ENCODE results near the gene PLAAT2.
"Not testable (repeated sequence)": the region's sequence is repeated elsewhere in the genome, so short reads cannot be mapped to it uniquely, and the experiment has no call there.

Gene PLAAT2

GRCh38 chr11:63551091-63551888, 11.9 kb downstream of the PLAAT2 start:
- in situ Hi-C loops (cut with HindIII; ENCODE audit: low sequenced_read_pairs) = loop anchor here (5.0 kb wide), 1 partner anchor 104 kb away; no protein-coding TSS in a partner anchor

GRCh38 chr11:63550156-63550700, 13.0 kb downstream of the PLAAT2 start:
- in situ Hi-C loops (cut with HindIII; ENCODE audit: low sequenced_read_pairs) = loop anchor here (5.0 kb wide), 1 partner anchor 103 kb away; no protein-coding TSS in a partner anchor

GRCh38 chr11:63549411-63549810, 13.8 kb downstream of the PLAAT2 start:
- in situ Hi-C loops (cut with HindIII; ENCODE audit: low sequenced_read_pairs) = no loop called here

GRCh38 chr11:63548178-63548577, 15.0 kb downstream of the PLAAT2 start:
- in situ Hi-C loops (cut with HindIII; ENCODE audit: low sequenced_read_pairs) = no loop called here

GRCh38 chr11:63547061-63547460, 16.1 kb downstream of the PLAAT2 start:
- in situ Hi-C loops (cut with HindIII; ENCODE audit: low sequenced_read_pairs) = no loop called here

- in situ Hi-C loops (cut with HindIII; ENCODE audit: low sequenced_read_pairs) = no loop called here
These were observed 19.5 kb downstream of the PLAAT2 start for GRCh38 chr11:63543711-63544110.

- in situ Hi-C loops (cut with HindIII; ENCODE audit: low sequenced_read_pairs) = not testable (repeated sequence)
These were observed 20.7 kb downstream of the PLAAT2 start for GRCh38 chr11:63542506-63542905.

GRCh38 chr11:63537293-63538101, 25.7 kb downstream of the PLAAT2 start:
- in situ Hi-C loops (cut with HindIII; ENCODE audit: low sequenced_read_pairs) = no loop called here

- in situ Hi-C loops (cut with HindIII; ENCODE audit: low sequenced_read_pairs) = no loop called here
These were observed 26.4 kb downstream of the PLAAT2 start, which contains the start of gene PLAAT4 for GRCh38 chr11:63536669-63537292. Gene PLAAT4, plus strand, starts transcription at chr11:63536808. Its CDS starts 61 bp downstream, at chr11:63536869.

GRCh38 chr11:63535734-63536133, 27.4 kb downstream of the PLAAT2 start:
- in situ Hi-C loops (cut with HindIII; ENCODE audit: low sequenced_read_pairs) = no loop called here

- in situ Hi-C loops (cut with HindIII; ENCODE audit: low sequenced_read_pairs) = loop anchor here (5.0 kb wide), 1 partner anchor 57 kb away; no protein-coding TSS in a partner anchor
These were observed 28.2 kb downstream of the PLAAT2 start for GRCh38 chr11:63534895-63535461.

GRCh38 chr11:63534076-63534475, 29.1 kb downstream of the PLAAT2 start:
- in situ Hi-C loops (cut with HindIII; ENCODE audit: low sequenced_read_pairs) = loop anchor here (5.0 kb wide), 1 partner anchor 58 kb away; no protein-coding TSS in a partner anchor

GRCh38 chr11:63532799-63533475, 30.2 kb downstream of the PLAAT2 start:
- in situ Hi-C loops (cut with HindIII; ENCODE audit: low sequenced_read_pairs) = loop anchor here (5.0 kb wide), 1 partner anchor 59 kb away; no protein-coding TSS in a partner anchor

- in situ Hi-C loops (cut with HindIII; ENCODE audit: low sequenced_read_pairs) = loop anchor here (5.0 kb wide), 1 partner anchor 60 kb away; no protein-coding TSS in a partner anchor
These were observed 31.1 kb downstream of the PLAAT2 start for GRCh38 chr11:63532117-63532516.

GRCh38 chr11:63531074-63531792, 31.9 kb downstream of the PLAAT2 start:
- in situ Hi-C loops (cut with HindIII; ENCODE audit: low sequenced_read_pairs) = loop anchor here (5.0 kb wide), 1 partner anchor 61 kb away; no protein-coding TSS in a partner anchor

GRCh38 chr11:63530021-63530420, 33.2 kb downstream of the PLAAT2 start:
- in situ Hi-C loops (cut with HindIII; ENCODE audit: low sequenced_read_pairs) = loop anchor here (5.0 kb wide), 1 partner anchor 62 kb away; no protein-coding TSS in a partner anchor

GRCh38 chr11:63529373-63529772, 33.8 kb downstream of the PLAAT2 start:
- in situ Hi-C loops (cut with HindIII; ENCODE audit: low sequenced_read_pairs) = not testable (repeated sequence)

GRCh38 chr11:63528729-63529278, 34.4 kb downstream of the PLAAT2 start:
- in situ Hi-C loops (cut with HindIII; ENCODE audit: low sequenced_read_pairs) = not testable (repeated sequence)

- in situ Hi-C loops (cut with HindIII; ENCODE audit: low sequenced_read_pairs) = not testable (repeated sequence)
These were observed 35.0 kb downstream of the PLAAT2 start for GRCh38 chr11:63528156-63528555.

Data from endothelial cell of hepatic sinusoid (primary cell).